HUES6 (cell line): ENCODE measurements around the gene MYADML2.
A peak's percentile ranks its signal among the peaks of the same experiment; 100 is the strongest.
"Not testable (repeated sequence)": the region's sequence is repeated elsewhere in the genome, so short reads cannot be mapped to it uniquely, and the experiment has no call there.

ENCODE experiments used
- H3K27ac ChIP-seq: 2 replicates; pipeline ENCODE4 v1.7.0; 2013; ENCODE audit warnings: low read depth, mild to moderate bottlenecking, low read length, inconsistent platforms
- H3K27me3 ChIP-seq: 2 replicates; pipeline ENCODE4 v1.6.1; 2013; ENCODE audit warnings: low read length; ENCODE audit not compliant: control insufficient read depth, insufficient read depth
- H3K36me3 ChIP-seq: 2 replicates; pipeline ENCODE4 v1.6.1; 2013; ENCODE audit warnings: low read length; ENCODE audit not compliant: control insufficient read depth, insufficient read depth
- H3K4me1 ChIP-seq: 2 replicates; pipeline ENCODE4 v1.6.1; 2013; ENCODE audit warnings: low read length; ENCODE audit not compliant: control insufficient read depth, insufficient read depth
- H3K4me3 ChIP-seq: 2 replicates; pipeline ENCODE4 v1.5.1; 2013; ENCODE audit warnings: low read depth, low read length
- H3K9ac ChIP-seq: one replicate; pipeline ENCODE4 v1.6.1; 2013; ENCODE audit warnings: mild to moderate bottlenecking, low read length
- H3K9me3 ChIP-seq: 2 replicates; pipeline ENCODE4 v1.6.1; 2013; ENCODE audit warnings: low read depth, low read length; ENCODE audit not compliant: control insufficient read depth, insufficient read depth

Gene MYADML2

GRCh38 chr17:81925860-81926450 lies 21.1 kb downstream of the MYADML2 start:
- H3K27me3 ChIP-seq, result peaks cover 10% of the 10 kb centered on the region
- peaks cover 44% of the 10 kb centered on the region for H3K4me1 ChIP-seq
- peak overlapping the region; percentile 75 for H3K9ac ChIP-seq
- H3K9me3 ChIP-seq, result no peaks in the 10 kb centered on the region
- H3K36me3 ChIP-seq, result peaks cover 15% of the 10 kb centered on the region
- peak overlapping the region; percentile 68 for H3K4me3 ChIP-seq
- peak overlapping the region; percentile 88 for H3K27ac ChIP-seq

- no peaks in the 10 kb centered on the region for H3K9me3 ChIP-seq
- H3K4me3 ChIP-seq, result peak overlapping the region; percentile 51
- H3K36me3 ChIP-seq, result peaks cover 27% of the 10 kb centered on the region
- H3K4me1 ChIP-seq, result peaks cover 44% of the 10 kb centered on the region
- peak overlapping the region; percentile 89; the same call in 1 of the 2 replicates for H3K27ac ChIP-seq
- peak overlapping the region; percentile 71 for H3K9ac ChIP-seq
- H3K27me3 ChIP-seq, result peaks cover 10% of the 10 kb centered on the region
These were observed 22.2 kb downstream of the MYADML2 start for GRCh38 chr17:81924557-81925532.

GRCh38 chr17:81923302-81924260 lies 23.5 kb downstream of the MYADML2 start:
- H3K4me1 ChIP-seq, result peaks cover 38% of the 10 kb centered on the region
- peak overlapping the region; percentile 51 for H3K4me3 ChIP-seq
- peaks cover 31% of the 10 kb centered on the region for H3K36me3 ChIP-seq
- no peaks in the 10 kb centered on the region for H3K9me3 ChIP-seq
- H3K27ac ChIP-seq, result peak overlapping the region; percentile 89; the same call in 1 of the 2 replicates
- H3K9ac ChIP-seq, result peak overlapping the region; percentile 85
- peaks cover 4% of the 10 kb centered on the region for H3K27me3 ChIP-seq

GRCh38 chr17:81922566-81923301 lies 24.3 kb downstream of the MYADML2 start:
- Histone ChIP-seq H3K4me3 (peak overlapping the region; percentile 51), H3K27me3 (no peaks in the 10 kb centered on the region), H3K36me3 (peaks cover 31% of the 10 kb centered on the region), H3K27ac (peak overlapping the region; percentile 72; the same call in 1 of the 2 replicates), H3K4me1 (peaks cover 35% of the 10 kb centered on the region), H3K9ac (no peak overlapping the region), H3K9me3 (no peaks in the 10 kb centered on the region)

- Histone ChIP-seq H3K9ac (no peak overlapping the region), H3K4me1 (peaks cover 37% of the 10 kb centered on the region), H3K36me3 (peaks cover 31% of the 10 kb centered on the region), H3K27me3 (no peaks in the 10 kb centered on the region), H3K9me3 (no peaks in the 10 kb centered on the region), H3K4me3 (no peak overlapping the region), H3K27ac (no peak overlapping the region)
These were observed 25.0 kb downstream of the MYADML2 start for GRCh38 chr17:81921996-81922565.

- H3K4me1 ChIP-seq, result peaks cover 41% of the 10 kb centered on the region
- H3K27me3 ChIP-seq, result no peaks in the 10 kb centered on the region
- H3K27ac ChIP-seq, result no peak overlapping the region
- H3K9me3 ChIP-seq, result no peaks in the 10 kb centered on the region
- peaks cover 31% of the 10 kb centered on the region for H3K36me3 ChIP-seq
- H3K4me3 ChIP-seq, result no peak overlapping the region
- no peak overlapping the region for H3K9ac ChIP-seq
These were observed 25.5 kb downstream of the MYADML2 start for GRCh38 chr17:81921537-81921862.

- H3K27ac ChIP-seq, result no peak overlapping the region
- no peak overlapping the region for H3K4me3 ChIP-seq
These were observed 26.2 kb downstream of the MYADML2 start for GRCh38 chr17:81920612-81921536.

GRCh38 chr17:81918832-81919545 lies 28.0 kb downstream of the MYADML2 start:
- peaks cover 19% of the 10 kb centered on the region for H3K4me1 ChIP-seq
- H3K27me3 ChIP-seq, result no peaks in the 10 kb centered on the region
- peaks cover 51% of the 10 kb centered on the region for H3K36me3 ChIP-seq
- H3K27ac ChIP-seq, result no peak overlapping the region
- no peak overlapping the region for H3K4me3 ChIP-seq
- H3K9ac ChIP-seq, result no peak overlapping the region
- no peaks in the 10 kb centered on the region for H3K9me3 ChIP-seq

More at GRCh38 chr17:81920612-81921536, 26.2 kb downstream of the MYADML2 start:
- no peaks in the 10 kb centered on the region for H3K27me3 ChIP-seq
- no peaks in the 10 kb centered on the region for H3K9me3 ChIP-seq
- peaks cover 36% of the 10 kb centered on the region for H3K4me1 ChIP-seq
- peaks cover 32% of the 10 kb centered on the region for H3K36me3 ChIP-seq
- H3K9ac ChIP-seq, result no peak overlapping the region

GRCh38 chr17:81918333-81918669 lies 28.7 kb downstream of the MYADML2 start:
- H3K27me3 ChIP-seq, H3K9me3 ChIP-seq, H3K9ac ChIP-seq, H3K27ac ChIP-seq: not testable (repeated sequence)
- H3K36me3 ChIP-seq, result peaks cover 58% of the 10 kb centered on the region
- H3K4me3 ChIP-seq, result peak overlapping the region; percentile 64
- H3K4me1 ChIP-seq, result peaks cover 12% of the 10 kb centered on the region
